Psoas muscle (tissue), 8 donors: ENCODE measurements around the gene PSMA1. TPM values are rescaled to one million over a fixed set of nuclear protein-coding genes. Genes with fewer than 3 reads are reported as not detected.

ENCODE experiments used
- ATAC-seq, 4 donors: fragments of 200-7000 bp; cut with Tn5 transposase; one replicate each; pipeline ENCODE4 v1.9.1; 2020; ENCODE audit warnings: moderate library complexity in 3 of 4, mild to moderate bottlenecking in 2 of 4
- DNase-seq, 2 donors: peaks; one replicate each; pipeline ENCODE4 v3.0.0-alpha.2; 2020
- H3K27ac ChIP-seq: fragments of 200-600 bp; one replicate; pipeline ENCODE4 v1.8.0; 2022
- H3K27me3 ChIP-seq, 3 donors: fragments of 200-600 bp in 1 of 3; one replicate each; pipeline versions ENCODE4 v1.6.1 to v1.8.0; 2013 to 2022; ENCODE audit warnings: low read length in 2 of 3, mild to moderate bottlenecking in 2 of 3, moderate library complexity in 1 of 3; ENCODE audit not compliant: insufficient read depth in 3 of 3
- H3K36me3 ChIP-seq, 2 donors: fragments of 200-600 bp in 1 of 2; one replicate each; pipeline versions ENCODE4 v1.6.1 to v1.8.0; 2013 to 2022; ENCODE audit warnings: low read depth in 1 of 2, mild to moderate bottlenecking in 1 of 2, moderate library complexity in 1 of 2; ENCODE audit not compliant: insufficient read depth in 1 of 2
- H3K4me1 ChIP-seq: fragments of 200-600 bp; one replicate; pipeline ENCODE4 v1.8.0; 2022
- H3K4me3 ChIP-seq: fragments of 200-600 bp; one replicate; pipeline ENCODE4 v1.8.0; 2022; ENCODE audit warnings: mild to moderate bottlenecking
- H3K9me3 ChIP-seq: fragments of 200-600 bp; one replicate; pipeline ENCODE4 v1.8.0; 2022
- CTCF ChIP-seq: fragments of 200-600 bp; IDR thresholded peaks from one replicate; pipeline ENCODE4 v1.8.0; 2022; ENCODE audit warnings: antibody characterized with exemption
- WGBS, 3 donors: extraction: QIAGEN DNeasy Blood & Tissue Kit; methylation state at CpG; one replicate each; pipeline versions ENCODE4 v1.1.6 to v1.1.7; 2013; 5-methylcytosine and 5-hydroxymethylcytosine counted together
- intact Hi-C, 2 donors: fragments of 100-400 bp; cut with DNase I; formaldehyde crosslinking; loops; one replicate each; pipeline versions ENCODE4 v1.11.0 to v1.14.2; 2022
- polyA plus RNA-seq, 3 donors: library from polyadenylated mRNA; stranded (reverse); fragments of 200-250 nt; gene quantifications; one replicate each; pipeline ENCODE4 v1.2.3, GENCODE V29; 2013
- total RNA-seq, 4 donors: library from RNA; stranded (reverse); fragmentation: NEBNext Ultra II Directional in 2 of 4; extraction: Animal tissue kit (Norgen Biotek cat#: 25700) in 2 of 4; gene quantifications; one replicate each; pipeline versions ENCODE4 v1.2.1 to v1.2.4, GENCODE V29; 2021 to 2023
- donor health status: healthy with polysubstance abuse.
- donor health status: DM: no; HTN: no; CAD: no; lungs with moderate emphysema.
- donor health status: Bipolar disorder and iron deficiency.
- donor health status: healthy.
- donor health status: DM: yes; HTN: yes; CAD: no.
- donor health status: DM: no; HTN: no; CAD: no.
- donor health status: DM: no; HTN: no; CAD: no.
- donor health status: DM: yes; HTN: yes; CAD: no.

Gene PSMA1
- total and polyA plus RNA-seq, 7 donors: 113 to 357 (median 189) TPM

GRCh38 chr11:14529321-14529720 is 9.1 kb upstream of the PSMA1 start:
- DNase-seq (no peak), ATAC-seq (no peak)
- Histone ChIP-seq H3K27me3 (no peaks in the 10 kb centered on the region), H3K4me3 (no peak overlapping the region), H3K4me1 (no peaks in the 10 kb centered on the region), H3K27ac (no peak overlapping the region), H3K9me3 (no peaks in the 10 kb centered on the region), H3K36me3 (no peaks in the 10 kb centered on the region)
- TF ChIP-seq CTCF: no peak
- intact Hi-C loops: loop anchor here in 1 of 2 donors (10.0 kb wide), 1 partner anchor 115 kb away; the partner anchor contains the start of gene PDE3B
- WGBS, 3 donors: 86 to 91% (median 87%) methylated on average over 3 of the region's 3 CpGs

- ATAC-seq: no peak
- no peak overlapping the region for H3K4me3 ChIP-seq
- H3K27ac ChIP-seq: no peak overlapping the region
- peaks cover 12% of the 10 kb centered on the region for H3K4me1 ChIP-seq
- 99 to 100% (median 100%) methylated on average over 1 of the region's 1 CpG for WGBS, 3 donors
- H3K9me3 ChIP-seq: no peaks in the 10 kb centered on the region
- no peak for TF ChIP-seq CTCF
- intact Hi-C loops: loop anchor here (5.0 to 10.0 kb wide), 2 partner anchors 122 to 370 kb away; partner anchors contain the start of genes CYP2R1 (in 2 of the 2) and PDE3B (in 1 of the 2)
- no peak for DNase-seq
- no peaks in the 10 kb centered on the region for H3K27me3 ChIP-seq
- H3K36me3 ChIP-seq: peaks cover 0 to 11% of the 10 kb centered on the region in 2 donors
Observed at GRCh38 chr11:14522801-14523200, 2.6 kb upstream of the PSMA1 start.

GRCh38 chr11:14522245-14522644 is 2.1 kb upstream of the PSMA1 start:
- WGBS, 3 donors: 97 to 100% (median 100%) methylated on average over 1 of the region's 1 CpG
- Histone ChIP-seq H3K27ac (no peak overlapping the region), H3K4me1 (peaks cover 12% of the 10 kb centered on the region), H3K4me3 (no peak overlapping the region), H3K9me3 (no peaks in the 10 kb centered on the region), H3K27me3 (no peaks in the 10 kb centered on the region), H3K36me3 (peaks cover 0 to 16% of the 10 kb centered on the region in 2 donors)
- TF ChIP-seq CTCF: no peak
- intact Hi-C loops: loop anchor here (5.0 to 10.0 kb wide), 2 partner anchors 123 to 370 kb away; partner anchors contain the start of genes CYP2R1 (in 2 of the 2) and PDE3B (in 1 of the 2)
- DNase-seq: no peak
- ATAC-seq: no peak

GRCh38 chr11:14520747-14521151 is 563 bp upstream of the PSMA1 start:
- DNase-seq (no peak), ATAC-seq (no peak)
- Histone ChIP-seq H3K4me1 (peaks cover 12% of the 10 kb centered on the region), H3K36me3 (peaks cover 0 to 31% of the 10 kb centered on the region in 2 donors), H3K27me3 (no peaks in the 10 kb centered on the region), H3K4me3 (peak overlapping the region; percentile 96), H3K27ac (peak overlapping the region; percentile 94), H3K9me3 (no peaks in the 10 kb centered on the region)
- TF ChIP-seq CTCF: no peak
- intact Hi-C loops: loop anchor here (5.0 to 10.0 kb wide), 2 partner anchors 124 to 372 kb away; partner anchors contain the start of genes CYP2R1 (in 2 of the 2) and PDE3B (in 1 of the 2)
- WGBS, 3 donors: 13 to 20% (median 13%) methylated on average over 11 of the region's 11 CpGs

- intact Hi-C loops: no loop called here
- ATAC-seq: peak; percentile 21 to 50 (median 29)
Observed at GRCh38 chr11:14519597-14519916, 629 bp downstream of the PSMA1 start.

More at GRCh38 chr11:14519597-14519916, 629 bp downstream of the PSMA1 start:
- H3K27me3 ChIP-seq: no peaks in the 10 kb centered on the region
- no peak for DNase-seq
- no peak for TF ChIP-seq CTCF
- peaks cover 0 to 43% of the 10 kb centered on the region in 2 donors for H3K36me3 ChIP-seq
- H3K4me1 ChIP-seq: peaks cover 12% of the 10 kb centered on the region
- H3K9me3 ChIP-seq: no peaks in the 10 kb centered on the region
- peak overlapping the region; percentile 94 for H3K27ac ChIP-seq
- H3K4me3 ChIP-seq: peak overlapping the region; percentile 96
- WGBS, 3 donors: 0 to 1% (median 1%) methylated on average over 10 of the region's 10 CpGs
